NCI-H1417 treated with DMSO at 0.1 percent for 48 hours (cell line): Measurements from ENCODE around the gene ZMYND11.
"Not testable (repeated sequence)": the region's sequence is repeated elsewhere in the genome, so short reads cannot be mapped to it uniquely, and the experiment has no call there.

ENCODE experiments used
- DNase-seq: peaks from one replicate; lab custom pipeline; 2025; lab: John Stamatoyannopoulos, UW

The ZMYND11 gene

GRCh38 chr10:282294-283139, 147.3 kb downstream of the ZMYND11 start:
- DNase-seq: no peak

- DNase-seq: no peak
Observed at GRCh38 chr10:283140-283479, 147.9 kb downstream of the ZMYND11 start.

GRCh38 chr10:283916-284356, 148.7 kb downstream of the ZMYND11 start:
- DNase-seq: no peak

- DNase-seq: no peak
Observed at GRCh38 chr10:285216-285615, 150.0 kb downstream of the ZMYND11 start.

- no peak for DNase-seq
Observed at GRCh38 chr10:287026-287709, 151.9 kb downstream of the ZMYND11 start.

GRCh38 chr10:287814-288213, 152.6 kb downstream of the ZMYND11 start:
- no peak for DNase-seq

GRCh38 chr10:288316-289200, 153.3 kb downstream of the ZMYND11 start:
- DNase-seq: no peak

- no peak for DNase-seq
Observed at GRCh38 chr10:289581-289980, 154.3 kb downstream of the ZMYND11 start.

- no peak for DNase-seq
Observed at GRCh38 chr10:290026-290725, 154.9 kb downstream of the ZMYND11 start.

- no peak for DNase-seq
Observed at GRCh38 chr10:293636-294035, 158.4 kb downstream of the ZMYND11 start.

- no peak for DNase-seq
Observed at GRCh38 chr10:297567-297966, 162.3 kb downstream of the ZMYND11 start.

- no peak for DNase-seq
Observed at GRCh38 chr10:298033-298432, 162.8 kb downstream of the ZMYND11 start.

- DNase-seq: no peak
Observed at GRCh38 chr10:299512-299911, 164.3 kb downstream of the ZMYND11 start.

GRCh38 chr10:299969-300368, 164.7 kb downstream of the ZMYND11 start:
- DNase-seq: no peak

GRCh38 chr10:300580-300979, 165.3 kb downstream of the ZMYND11 start:
- not testable (repeated sequence) for DNase-seq

- no peak for DNase-seq
Observed at GRCh38 chr10:301536-301935, 166.3 kb downstream of the ZMYND11 start.
